ENCODE results near the gene SIPA1L3.

Gene SIPA1L3

DNA sequence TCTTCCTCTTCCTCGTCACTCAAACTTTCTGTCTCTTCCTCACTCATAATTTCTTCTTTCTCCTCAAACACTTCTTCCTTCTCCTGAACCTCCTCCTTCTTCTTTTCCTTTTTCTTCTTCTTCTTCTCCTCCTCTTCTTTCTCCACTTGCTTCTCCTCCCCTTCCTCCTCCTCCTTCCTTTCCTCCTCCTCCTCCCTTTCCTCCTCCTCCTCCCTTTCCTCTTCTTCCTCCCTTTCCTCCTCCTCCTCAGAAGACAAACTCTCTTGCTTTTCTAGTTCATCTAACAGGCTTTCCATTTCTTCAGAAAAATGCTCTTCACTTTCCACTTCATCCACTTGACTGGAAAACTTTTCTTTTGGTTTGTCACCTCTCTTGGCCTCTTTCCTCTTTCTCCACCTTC is 20.4 kb upstream of the SIPA1L3 start:
- Histone ChIP-seq H3K4me1 (ENCODE audit: insufficient read depth, low read length, severe bottlenecking) (no peaks in the 10 kb centered on the region), H3K4me2 (ENCODE audit: low read length) (no peak overlapping the region), H3K9me2 (ENCODE audit: low read depth, low read length) (no peaks in the 10 kb centered on the region), H3K9ac (ENCODE audit: low read length) (no peak overlapping the region), H2AFZ (ENCODE audit: low read length) (no peak overlapping the region), H3K79me2 (ENCODE audit: insufficient read depth, low read length) (no peaks in the 10 kb centered on the region), H3K27me3 (ENCODE audit: insufficient read depth, low read length) (peaks cover 2% of the 10 kb centered on the region; the same call in 1 of the 2 replicates), H3K36me3 (ENCODE audit: insufficient read depth, low read length) (no peaks in the 10 kb centered on the region), H3K4me3 (ENCODE audit: low read depth, low read length, poor library complexity, severe bottlenecking) (no peak overlapping the region), H4K20me1 (ENCODE audit: insufficient read depth, low read length) (no peaks in the 10 kb centered on the region), H3K27ac (ENCODE audit: low read depth, low read length, poor library complexity, severe bottlenecking) (no peak overlapping the region), H3K9me3 (ENCODE audit: low read length) (peaks cover 5% of the 10 kb centered on the region), H3F3A (ENCODE audit: insufficient read depth, low read length) (no peaks in the 10 kb centered on the region)
- no peak for TF ChIP-seq EZH2 (IDR thresholded peaks at IDR 0.05; ENCODE audit: borderline replicate concordance, low read length)
- TF ChIP-seq, protein P1, sequence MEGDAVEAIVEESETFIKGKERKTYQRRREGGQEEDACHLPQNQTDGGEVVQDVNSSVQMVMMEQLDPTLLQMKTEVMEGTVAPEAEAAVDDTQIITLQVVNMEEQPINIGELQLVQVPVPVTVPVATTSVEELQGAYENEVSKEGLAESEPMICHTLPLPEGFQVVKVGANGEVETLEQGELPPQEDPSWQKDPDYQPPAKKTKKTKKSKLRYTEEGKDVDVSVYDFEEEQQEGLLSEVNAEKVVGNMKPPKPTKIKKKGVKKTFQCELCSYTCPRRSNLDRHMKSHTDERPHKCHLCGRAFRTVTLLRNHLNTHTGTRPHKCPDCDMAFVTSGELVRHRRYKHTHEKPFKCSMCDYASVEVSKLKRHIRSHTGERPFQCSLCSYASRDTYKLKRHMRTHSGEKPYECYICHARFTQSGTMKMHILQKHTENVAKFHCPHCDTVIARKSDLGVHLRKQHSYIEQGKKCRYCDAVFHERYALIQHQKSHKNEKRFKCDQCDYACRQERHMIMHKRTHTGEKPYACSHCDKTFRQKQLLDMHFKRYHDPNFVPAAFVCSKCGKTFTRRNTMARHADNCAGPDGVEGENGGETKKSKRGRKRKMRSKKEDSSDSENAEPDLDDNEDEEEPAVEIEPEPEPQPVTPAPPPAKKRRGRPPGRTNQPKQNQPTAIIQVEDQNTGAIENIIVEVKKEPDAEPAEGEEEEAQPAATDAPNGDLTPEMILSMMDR (IDR thresholded peaks at IDR 0.05; ENCODE audit: low read length) = no peak

DNA sequence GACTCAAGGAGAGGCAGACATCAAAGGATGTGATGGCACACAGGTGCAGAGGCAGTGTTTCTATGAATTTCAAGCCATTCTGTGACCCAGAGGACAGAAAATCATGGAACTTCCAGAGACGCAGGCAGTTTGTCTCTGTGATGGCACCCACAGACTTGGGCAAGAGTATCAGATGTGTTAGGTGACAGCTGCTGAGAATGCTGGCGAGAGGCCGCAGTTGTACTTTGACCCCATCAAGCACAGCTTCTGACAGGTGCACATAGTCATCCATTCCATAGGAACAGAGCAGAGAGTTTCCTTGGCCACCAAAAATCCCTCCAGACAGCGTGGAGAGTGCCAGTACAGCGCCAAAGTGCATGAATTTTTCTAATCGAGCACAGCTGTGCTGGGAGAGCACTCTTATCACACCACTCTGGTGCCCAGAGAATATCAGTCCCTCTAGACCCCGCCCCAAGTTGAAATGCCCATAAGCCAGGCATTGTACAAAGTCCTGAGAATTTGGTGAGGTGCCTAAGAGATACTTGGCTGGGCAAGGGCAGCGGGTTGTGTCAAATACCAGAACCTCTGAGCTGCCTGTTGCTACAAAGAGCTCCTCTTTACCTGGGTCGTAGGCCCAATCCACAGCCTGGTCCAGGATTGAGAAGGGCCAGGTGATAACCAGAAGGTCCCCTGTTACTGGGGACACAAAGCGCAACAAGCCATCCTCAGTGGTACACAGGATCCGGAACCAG is 13.0 kb upstream of the SIPA1L3 start:
- no peaks in the 10 kb centered on the region for H3K79me2 ChIP-seq (ENCODE audit: insufficient read depth, low read length)
- H3K27me3 ChIP-seq (ENCODE audit: insufficient read depth, low read length) = peaks cover 16% of the 10 kb centered on the region; the same call in 1 of the 2 replicates
- H3K36me3 ChIP-seq (ENCODE audit: insufficient read depth, low read length) = no peaks in the 10 kb centered on the region
- H3K4me3 ChIP-seq (ENCODE audit: low read depth, low read length, poor library complexity, severe bottlenecking) = no peak overlapping the region
- H3K9me3 ChIP-seq (ENCODE audit: low read length) = no peaks in the 10 kb centered on the region
- no peak for TF ChIP-seq EZH2 (IDR thresholded peaks at IDR 0.05; ENCODE audit: borderline replicate concordance, low read length)
- TF ChIP-seq, protein P1 (IDR thresholded peaks at IDR 0.05; ENCODE audit: low read length) = no peak
- H3K9me2 ChIP-seq (ENCODE audit: low read depth, low read length) = no peaks in the 10 kb centered on the region
- H3K9ac ChIP-seq (ENCODE audit: low read length) = no peak overlapping the region
- H3K27ac ChIP-seq (ENCODE audit: low read depth, low read length, poor library complexity, severe bottlenecking) = no peak overlapping the region
- H3K4me2 ChIP-seq (ENCODE audit: low read length) = no peak overlapping the region
- H3K4me1 ChIP-seq (ENCODE audit: insufficient read depth, low read length, severe bottlenecking) = peaks cover 3% of the 10 kb centered on the region
- H3F3A ChIP-seq (ENCODE audit: insufficient read depth, low read length) = no peaks in the 10 kb centered on the region
- no peak overlapping the region for H2AFZ ChIP-seq (ENCODE audit: low read length)
- H4K20me1 ChIP-seq (ENCODE audit: insufficient read depth, low read length) = no peaks in the 10 kb centered on the region

DNA sequence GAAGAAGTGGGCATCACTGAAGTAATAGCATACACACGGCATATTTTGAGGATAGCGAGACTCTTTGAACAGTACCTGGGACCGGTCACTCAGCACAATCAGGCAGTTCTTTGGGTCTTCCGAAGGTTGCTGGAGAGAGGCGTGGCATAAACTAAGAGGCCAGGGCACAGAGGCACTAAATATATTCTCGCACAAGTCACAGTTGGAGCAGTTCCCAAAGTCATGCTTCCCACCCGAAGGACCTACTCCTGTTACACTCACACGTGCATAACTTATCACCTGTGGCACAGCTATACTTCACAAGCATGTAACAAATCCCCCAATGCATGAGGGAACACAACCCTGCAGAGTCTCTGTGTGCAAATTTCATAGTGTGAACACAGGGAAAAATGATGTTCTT is 10.8 kb upstream of the SIPA1L3 start:
- no peak overlapping the region for H3K9ac ChIP-seq (ENCODE audit: low read length)
- H3K27ac ChIP-seq (ENCODE audit: low read depth, low read length, poor library complexity, severe bottlenecking) = no peak overlapping the region
- no peaks in the 10 kb centered on the region for H3K9me3 ChIP-seq (ENCODE audit: low read length)
- H3K4me2 ChIP-seq (ENCODE audit: low read length) = no peak overlapping the region
- H4K20me1 ChIP-seq (ENCODE audit: insufficient read depth, low read length) = no peaks in the 10 kb centered on the region
- H3K27me3 ChIP-seq (ENCODE audit: insufficient read depth, low read length) = peaks cover 16% of the 10 kb centered on the region; the same call in 1 of the 2 replicates
- H3K4me3 ChIP-seq (ENCODE audit: low read depth, low read length, poor library complexity, severe bottlenecking) = no peak overlapping the region
- H3K79me2 ChIP-seq (ENCODE audit: insufficient read depth, low read length) = no peaks in the 10 kb centered on the region
- H3K36me3 ChIP-seq (ENCODE audit: insufficient read depth, low read length) = no peaks in the 10 kb centered on the region
- peaks cover 6% of the 10 kb centered on the region for H3K4me1 ChIP-seq (ENCODE audit: insufficient read depth, low read length, severe bottlenecking)
- H3F3A ChIP-seq (ENCODE audit: insufficient read depth, low read length) = no peaks in the 10 kb centered on the region
- H2AFZ ChIP-seq (ENCODE audit: low read length) = no peak overlapping the region
- H3K9me2 ChIP-seq (ENCODE audit: low read depth, low read length) = no peaks in the 10 kb centered on the region
- TF ChIP-seq EZH2 (IDR thresholded peaks at IDR 0.05; ENCODE audit: borderline replicate concordance, low read length) = no peak
- TF ChIP-seq, protein P1 (IDR thresholded peaks at IDR 0.05; ENCODE audit: low read length) = no peak

All from OCI-LY1 (cell line).